Cardiac muscle cell (in vitro differentiated cells and primary cell): ENCODE results near the gene BANK1. TPM values are rescaled to one million over a fixed set of nuclear protein-coding genes. Genes with fewer than 3 reads are reported as not detected.

ENCODE experiments used
- DNase-seq, 2 donors: peaks; one replicate each; pipeline versions ENCODE4 v3.0.0 to v3.0.0-alpha.2; 2010 to 2017; ENCODE audit warnings: low read depth in 1 of 2, low spot score in 1 of 2
- H3K27ac ChIP-seq: fragments of 200-600 bp; sonication (generic); 2 replicates; pipeline ENCODE4 v1.5.1; 2016
- H3K27me3 ChIP-seq: fragments of 200-600 bp; sonication (generic); 2 replicates; pipeline ENCODE4 v1.6.0; 2016; ENCODE audit warnings: control low read depth
- H3K36me3 ChIP-seq: fragments of 200-600 bp; sonication (generic); 2 replicates; pipeline ENCODE4 v1.5.1; 2016; ENCODE audit warnings: control low read depth
- H3K4me1 ChIP-seq: fragments of 200-600 bp; sonication (generic); 2 replicates; pipeline ENCODE4 v1.8.1; 2017; ENCODE audit warnings: low read depth, mild to moderate bottlenecking, mixed run types
- H3K4me3 ChIP-seq: fragments of 200-600 bp; sonication (generic); 2 replicates; pipeline ENCODE4 v1.5.1; 2016; ENCODE audit warnings: mild to moderate bottlenecking
- H3K9me3 ChIP-seq: fragments of 200-600 bp; sonication (generic); 2 replicates; pipeline ENCODE4 v1.5.1; 2017; ENCODE audit warnings: low read depth, mild to moderate bottlenecking, control low read depth
- polyA plus RNA-seq: library from polyadenylated mRNA; unstranded; fragments of >200 nt; fragmentation: Nextera tagmentation; extraction: Ambion mirVana; gene quantifications from 2 replicates; pipeline ENCODE4 v1.2.1, GENCODE V29; 2016
- total RNA-seq: library from RNA; depleted of rRNA; stranded (reverse); fragments of >200 nt; gene quantifications from 2 replicates; pipeline ENCODE4 v1.2.3, GENCODE V29; 2016
- TF ChIP-seq, protein P1 (sequence below): IDR thresholded peaks from 2 replicates; pipeline ENCODE4 v1.5.1; 2012; ENCODE audit warnings: low read depth, mild to moderate bottlenecking, low read length

Gene BANK1
- total and polyA plus RNA-seq, 2 experiments from 2014 or later: 0.27 to 0.46 TPM

GRCh38 chr4:101784957-101785356, 5.6 kb upstream of the BANK1 start:
- Histone ChIP-seq H3K9me3 (no peaks in the 10 kb centered on the region), H3K36me3 (no peaks in the 10 kb centered on the region), H3K4me1 (no peaks in the 10 kb centered on the region), H3K27me3 (no peaks in the 10 kb centered on the region), H3K27ac (no peak overlapping the region), H3K4me3 (no peak overlapping the region)
- DNase-seq: peak in 1 of 2 donors; percentile 4
- TF ChIP-seq, protein P1, sequence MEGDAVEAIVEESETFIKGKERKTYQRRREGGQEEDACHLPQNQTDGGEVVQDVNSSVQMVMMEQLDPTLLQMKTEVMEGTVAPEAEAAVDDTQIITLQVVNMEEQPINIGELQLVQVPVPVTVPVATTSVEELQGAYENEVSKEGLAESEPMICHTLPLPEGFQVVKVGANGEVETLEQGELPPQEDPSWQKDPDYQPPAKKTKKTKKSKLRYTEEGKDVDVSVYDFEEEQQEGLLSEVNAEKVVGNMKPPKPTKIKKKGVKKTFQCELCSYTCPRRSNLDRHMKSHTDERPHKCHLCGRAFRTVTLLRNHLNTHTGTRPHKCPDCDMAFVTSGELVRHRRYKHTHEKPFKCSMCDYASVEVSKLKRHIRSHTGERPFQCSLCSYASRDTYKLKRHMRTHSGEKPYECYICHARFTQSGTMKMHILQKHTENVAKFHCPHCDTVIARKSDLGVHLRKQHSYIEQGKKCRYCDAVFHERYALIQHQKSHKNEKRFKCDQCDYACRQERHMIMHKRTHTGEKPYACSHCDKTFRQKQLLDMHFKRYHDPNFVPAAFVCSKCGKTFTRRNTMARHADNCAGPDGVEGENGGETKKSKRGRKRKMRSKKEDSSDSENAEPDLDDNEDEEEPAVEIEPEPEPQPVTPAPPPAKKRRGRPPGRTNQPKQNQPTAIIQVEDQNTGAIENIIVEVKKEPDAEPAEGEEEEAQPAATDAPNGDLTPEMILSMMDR: no peak

- Histone ChIP-seq H3K36me3 (no peaks in the 10 kb centered on the region), H3K9me3 (no peaks in the 10 kb centered on the region), H3K27ac (no peak overlapping the region), H3K4me3 (no peak overlapping the region), H3K27me3 (no peaks in the 10 kb centered on the region), H3K4me1 (peaks cover 3% of the 10 kb centered on the region)
- peak in 1 of 2 donors; percentile 72 for DNase-seq
- TF ChIP-seq, protein P1: no peak
Observed at GRCh38 chr4:101785486-101785885, 5.0 kb upstream of the BANK1 start.

- Histone ChIP-seq H3K4me1 (peaks cover 3% of the 10 kb centered on the region), H3K27ac (no peak overlapping the region), H3K9me3 (no peaks in the 10 kb centered on the region), H3K27me3 (peaks cover 6% of the 10 kb centered on the region), H3K4me3 (no peak overlapping the region), H3K36me3 (no peaks in the 10 kb centered on the region)
- TF ChIP-seq, protein P1: no peak
- DNase-seq: no peak
Observed at GRCh38 chr4:101787701-101788316, 2.7 kb upstream of the BANK1 start.

- TF ChIP-seq, protein P1: no peak
- Histone ChIP-seq H3K36me3 (no peaks in the 10 kb centered on the region), H3K9me3 (no peaks in the 10 kb centered on the region), H3K27ac (no peak overlapping the region), H3K4me1 (peaks cover 3% of the 10 kb centered on the region), H3K4me3 (peak overlapping the region; percentile 25), H3K27me3 (peaks cover 6% of the 10 kb centered on the region)
- no peak for DNase-seq
Observed at GRCh38 chr4:101791182-101791558, 640 bp downstream of the BANK1 start.

DNA sequence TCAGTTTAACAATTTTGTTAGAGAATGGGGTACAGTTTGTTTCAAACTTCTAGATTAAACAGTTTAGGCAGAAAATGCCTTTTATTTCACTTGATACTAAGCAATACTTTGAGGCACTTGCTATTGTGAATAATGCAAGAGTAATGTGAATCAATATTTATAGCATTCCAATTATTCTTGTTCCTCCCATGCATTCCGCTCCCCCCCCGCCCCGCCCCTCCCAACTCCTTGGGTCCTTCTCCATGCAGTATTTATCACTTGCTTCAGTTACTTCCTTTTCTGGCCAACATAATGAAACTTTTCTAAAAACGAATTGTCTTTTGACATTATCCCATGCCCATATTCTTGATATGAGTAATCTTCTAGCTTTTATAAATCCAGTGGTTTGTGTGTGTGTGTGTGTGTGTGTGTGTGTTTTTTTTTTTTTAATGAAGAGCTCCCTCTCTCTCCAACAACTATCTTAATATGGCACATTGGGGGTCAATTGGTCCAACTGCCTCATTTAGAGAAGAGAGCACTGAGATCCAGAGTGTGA, 1.6 kb downstream of the BANK1 start:
- Histone ChIP-seq H3K27me3 (peaks cover 6% of the 10 kb centered on the region), H3K9me3 (no peaks in the 10 kb centered on the region), H3K27ac (no peak overlapping the region), H3K4me1 (peaks cover 3% of the 10 kb centered on the region), H3K36me3 (no peaks in the 10 kb centered on the region), H3K4me3 (no peak overlapping the region)
- TF ChIP-seq, protein P1: no peak
- DNase-seq: no peak
